ENCODE data around the gene GNG7.
"Not testable (repeated sequence)": the region's sequence is repeated elsewhere in the genome, so short reads cannot be mapped to it uniquely, and the experiment has no call there.

GNG7 gene

DNA sequence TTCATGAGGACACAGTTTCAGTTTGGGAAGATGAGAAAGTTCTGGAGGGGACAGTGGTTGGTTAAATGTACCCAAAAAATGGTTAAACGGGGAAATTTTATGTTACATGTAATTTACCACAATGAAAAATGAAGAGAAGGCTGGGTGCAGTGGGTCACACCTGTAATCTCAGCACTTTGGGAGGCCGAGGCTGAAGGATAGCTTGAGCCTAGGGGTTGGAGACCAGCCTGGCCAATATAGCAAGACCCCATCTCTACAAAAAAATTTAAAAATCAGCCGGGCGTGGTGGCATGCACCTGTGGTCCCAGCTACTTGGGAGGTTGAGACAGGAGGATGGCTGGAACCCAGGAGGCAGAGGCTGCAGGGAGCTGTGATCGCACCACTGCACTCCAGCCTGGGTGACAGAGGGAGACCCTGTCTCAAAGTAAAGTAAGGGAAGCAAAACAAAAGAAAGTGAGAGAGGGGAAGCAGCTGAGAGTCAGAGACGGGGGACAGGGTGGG is 17.2 kb downstream of the GNG7 start:
- TF ChIP-seq CTCF (IDR thresholded peaks at IDR 0.05; ENCODE audit: low read depth, low read length, missing control alignments): no peak
- H3K4me3 ChIP-seq (ENCODE audit: low read depth, low read length): no peak overlapping the region
- in situ Hi-C loops (cut with HindIII; ENCODE audit: low sequenced_read_pairs): no loop called here
- DNase-seq (ENCODE audit: low read depth): no peak

- in situ Hi-C loops (cut with HindIII; ENCODE audit: low sequenced_read_pairs): no loop called here
- TF ChIP-seq CTCF (IDR thresholded peaks at IDR 0.05; ENCODE audit: low read depth, low read length, missing control alignments): no peak
- no peak for DNase-seq (ENCODE audit: low read depth)
- no peak overlapping the region for H3K4me3 ChIP-seq (ENCODE audit: low read depth, low read length)
Observed at GRCh38 chr19:2683430-2684003, 19.0 kb downstream of the GNG7 start.

DNA sequence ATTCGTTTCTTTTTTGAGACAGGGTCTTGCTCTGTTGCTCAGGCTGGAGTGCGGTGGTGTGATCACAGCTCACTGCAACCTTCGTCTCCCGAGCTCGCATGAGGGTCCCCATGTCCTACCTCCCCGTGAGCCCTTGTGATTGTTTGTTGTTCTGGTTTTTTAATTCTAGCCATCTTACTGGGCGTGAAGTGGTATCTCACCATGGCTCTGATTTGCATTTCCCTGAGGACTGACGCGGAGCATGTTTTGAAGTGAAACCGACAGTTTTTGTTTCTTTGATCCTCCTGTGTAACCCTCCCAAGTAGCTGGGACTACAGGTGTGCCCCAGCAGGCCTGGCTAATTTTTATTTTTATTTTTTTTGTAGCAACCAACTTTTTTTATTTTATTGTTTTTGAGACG is 21.7 kb downstream of the GNG7 start:
- DNase-seq (ENCODE audit: low read depth): no peak
- H3K4me3 ChIP-seq (ENCODE audit: low read depth, low read length): no peak overlapping the region
- in situ Hi-C loops (cut with HindIII; ENCODE audit: low sequenced_read_pairs): no loop called here
- TF ChIP-seq CTCF (IDR thresholded peaks at IDR 0.05; ENCODE audit: low read depth, low read length, missing control alignments): no peak

DNA sequence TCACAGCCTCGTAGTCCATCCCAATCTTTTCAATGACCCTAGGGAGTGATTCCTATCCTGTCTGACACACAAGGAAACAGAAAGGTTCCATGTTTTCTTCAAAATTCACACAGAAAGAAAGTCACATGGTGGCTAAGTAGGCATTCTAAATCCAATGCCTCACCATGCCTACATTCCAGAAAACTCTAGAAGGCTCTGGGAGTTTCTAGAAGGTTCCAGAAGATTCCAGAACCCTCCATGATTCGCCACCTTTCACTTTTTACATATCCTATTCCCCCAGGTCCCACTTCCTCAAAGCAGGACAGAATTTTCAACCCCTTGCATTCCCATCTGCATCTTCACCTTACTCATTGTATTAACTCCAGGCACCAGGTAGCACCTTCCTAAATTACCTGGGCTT is 23.1 kb downstream of the GNG7 start:
- H3K4me3 ChIP-seq (ENCODE audit: low read depth, low read length): no peak overlapping the region
- TF ChIP-seq CTCF (IDR thresholded peaks at IDR 0.05; ENCODE audit: low read depth, low read length, missing control alignments): no peak
- no peak for DNase-seq (ENCODE audit: low read depth)
- in situ Hi-C loops (cut with HindIII; ENCODE audit: low sequenced_read_pairs): no loop called here

DNA sequence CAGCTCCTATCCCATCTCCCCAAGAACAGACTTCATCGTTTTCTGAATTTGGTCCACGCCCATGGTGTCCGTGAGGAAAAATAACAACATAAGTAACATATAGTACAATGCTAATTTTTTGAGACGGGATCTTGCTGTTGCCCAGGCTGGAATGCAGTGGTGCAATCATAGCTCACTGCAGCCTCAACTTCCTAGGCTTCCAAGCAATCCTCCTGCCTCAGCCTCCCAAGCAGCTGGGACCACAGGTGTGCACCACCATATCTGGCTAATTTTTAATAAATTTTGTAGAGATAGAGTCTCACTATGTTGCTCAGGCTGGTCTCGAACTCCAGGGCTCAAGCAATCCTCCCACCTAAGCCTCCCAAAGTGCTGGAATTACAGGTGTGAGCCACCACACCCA is 23.5 kb downstream of the GNG7 start:
- DNase-seq (ENCODE audit: low read depth); in situ Hi-C loops (cut with HindIII; ENCODE audit: low sequenced_read_pairs); H3K4me3 ChIP-seq (ENCODE audit: low read depth, low read length): not testable (repeated sequence)

GRCh38 chr19:2678044-2678671 is 24.3 kb downstream of the GNG7 start:
- no peak for DNase-seq (ENCODE audit: low read depth)
- TF ChIP-seq CTCF (IDR thresholded peaks at IDR 0.05; ENCODE audit: low read depth, low read length, missing control alignments): no peak
- H3K4me3 ChIP-seq (ENCODE audit: low read depth, low read length): no peak overlapping the region
- in situ Hi-C loops (cut with HindIII; ENCODE audit: low sequenced_read_pairs): no loop called here

DNA sequence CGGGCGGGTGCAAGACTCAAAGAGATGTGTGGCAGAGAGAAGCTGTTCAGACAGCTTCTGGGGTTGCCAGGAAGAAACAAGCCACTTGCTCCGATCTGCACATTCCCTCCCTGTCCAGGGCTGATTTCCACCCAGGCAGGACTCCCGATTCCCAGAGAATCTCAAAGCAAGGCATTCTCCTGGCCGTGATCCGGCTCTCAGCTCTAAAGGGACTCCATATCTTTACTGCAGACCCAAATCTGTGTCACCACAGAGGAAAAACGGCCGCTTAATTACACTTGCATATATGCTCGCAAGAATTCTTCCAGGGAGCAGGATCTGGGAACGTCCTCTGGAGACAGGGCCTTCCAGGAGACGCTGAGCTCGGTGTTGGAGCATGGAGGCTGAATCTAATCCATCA is 25.7 kb downstream of the GNG7 start:
- no peak for DNase-seq (ENCODE audit: low read depth)
- H3K4me3 ChIP-seq (ENCODE audit: low read depth, low read length): no peak overlapping the region
- in situ Hi-C loops (cut with HindIII; ENCODE audit: low sequenced_read_pairs): no loop called here
- no peak for TF ChIP-seq CTCF (IDR thresholded peaks at IDR 0.05; ENCODE audit: low read depth, low read length, missing control alignments)
